ENCODE results near the gene SSH2.

Gene SSH2

DNA sequence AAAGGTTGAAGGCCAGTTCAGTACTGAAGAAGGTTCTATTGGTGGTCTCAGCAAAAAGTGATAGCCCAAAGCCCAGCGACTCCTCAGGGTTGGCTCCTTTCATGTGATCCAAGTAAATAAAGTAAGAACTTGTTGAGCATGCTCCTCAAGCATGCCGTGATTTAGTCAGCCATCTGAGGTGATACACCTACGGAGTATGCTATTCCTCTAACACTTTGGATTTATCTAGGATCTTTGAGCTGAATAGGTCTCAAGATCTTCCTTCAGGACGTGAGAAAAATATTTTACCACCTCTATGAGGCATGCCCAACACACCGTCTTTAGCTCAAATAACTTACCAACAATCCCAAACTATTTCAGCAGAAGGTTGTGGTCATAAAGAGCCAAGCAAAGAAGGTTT lies 154.0 kb downstream of the SSH2 start:
- DNase-seq: no peak

- no peak for DNase-seq
Measured at GRCh38 chr17:29772981-29773380, 157.0 kb downstream of the SSH2 start.

GRCh38 chr17:29771546-29771945 lies 158.5 kb downstream of the SSH2 start:
- no peak for DNase-seq

GRCh38 chr17:29769225-29769624 lies 160.8 kb downstream of the SSH2 start:
- no peak for DNase-seq

DNA sequence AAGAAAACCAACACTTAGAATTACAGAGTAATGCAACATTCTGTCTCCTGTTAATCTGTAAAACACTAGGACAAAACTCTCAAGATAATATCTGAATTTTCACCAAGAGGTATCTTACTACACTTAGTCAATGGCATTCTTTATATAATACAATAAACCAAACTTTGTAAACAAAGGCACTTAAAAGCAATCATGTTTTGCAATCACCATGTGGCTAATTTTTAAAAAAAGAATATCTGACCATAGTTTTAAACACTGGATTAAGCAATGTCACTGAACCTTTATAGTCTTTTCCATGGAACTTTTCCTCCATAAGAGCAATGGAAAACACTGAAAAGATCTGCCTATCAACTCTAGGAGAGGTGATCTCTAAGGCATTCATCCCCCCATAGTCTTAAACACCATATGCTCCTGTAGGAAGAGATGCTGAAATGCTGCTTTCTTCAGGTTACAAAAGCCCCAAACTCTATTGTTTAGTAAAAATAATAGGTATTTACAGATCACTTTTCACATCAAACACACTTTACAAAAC lies 163.2 kb downstream of the SSH2 start:
- DNase-seq: no peak

DNA sequence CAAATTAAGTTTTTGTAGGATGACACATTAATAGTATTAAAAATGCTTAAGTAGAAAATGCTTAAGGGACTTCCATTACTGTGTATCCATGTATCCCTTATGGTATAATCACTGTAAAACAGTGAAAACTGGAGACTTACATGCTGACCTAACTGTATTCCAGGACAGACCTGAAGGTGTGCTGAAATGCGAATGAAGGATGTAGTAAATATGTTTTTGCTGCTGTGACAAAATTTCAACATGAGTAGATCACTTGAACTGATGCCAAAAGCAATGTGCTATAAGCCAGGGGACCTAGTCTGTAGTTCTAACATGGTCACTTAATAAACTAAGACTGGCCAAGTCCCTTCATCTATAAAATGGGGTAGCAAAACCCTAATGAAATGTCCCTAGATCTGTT lies 165.3 kb downstream of the SSH2 start:
- DNase-seq: no peak

GRCh38 chr17:29764217-29764616 lies 165.8 kb downstream of the SSH2 start:
- DNase-seq: no peak

- DNase-seq: no peak
Measured at GRCh38 chr17:29763273-29763672, 166.8 kb downstream of the SSH2 start.

DNA sequence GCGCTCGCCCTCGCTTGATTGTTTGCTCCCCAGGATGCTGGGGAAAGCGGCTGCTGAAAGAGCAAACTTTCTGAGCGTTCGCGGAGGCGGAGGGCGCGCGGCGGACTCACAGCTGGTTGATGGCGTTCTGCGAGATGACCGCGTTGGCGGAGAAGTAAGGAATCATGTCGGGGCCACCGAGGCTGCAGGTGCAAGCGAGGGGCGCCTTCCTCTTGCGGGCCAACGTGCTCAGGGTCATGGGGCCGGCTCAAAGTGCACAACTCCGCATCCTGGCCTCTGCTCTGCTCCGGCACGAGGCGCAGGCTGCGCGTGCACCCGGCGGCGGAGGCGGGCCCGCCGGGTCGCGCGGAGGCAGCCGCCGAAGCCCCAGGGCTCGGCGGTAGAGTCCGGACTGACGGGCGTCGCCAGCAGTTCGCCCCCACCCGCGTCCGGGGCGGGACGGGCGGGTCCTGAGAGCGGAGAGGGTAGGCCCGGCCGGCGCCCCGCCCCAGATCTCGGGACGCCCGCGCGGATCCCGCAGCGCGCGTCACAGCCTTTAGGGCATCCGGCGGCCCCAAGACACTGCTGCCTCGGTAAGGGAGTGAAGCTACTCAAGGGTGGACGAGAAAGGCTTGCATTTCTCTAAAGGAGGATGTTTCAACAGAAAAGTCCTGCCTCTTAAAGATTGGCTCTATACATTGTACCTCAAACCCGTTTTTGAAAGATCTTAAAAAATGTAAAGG lies 168.8 kb downstream of the SSH2 start:
- DNase-seq: peak; percentile 84

GRCh38 chr17:29760279-29761039 lies 169.6 kb downstream of the SSH2 start:
- peak; percentile 61 for DNase-seq

- DNase-seq: no peak
Measured at GRCh38 chr17:29758255-29758654, 171.8 kb downstream of the SSH2 start.

DNA sequence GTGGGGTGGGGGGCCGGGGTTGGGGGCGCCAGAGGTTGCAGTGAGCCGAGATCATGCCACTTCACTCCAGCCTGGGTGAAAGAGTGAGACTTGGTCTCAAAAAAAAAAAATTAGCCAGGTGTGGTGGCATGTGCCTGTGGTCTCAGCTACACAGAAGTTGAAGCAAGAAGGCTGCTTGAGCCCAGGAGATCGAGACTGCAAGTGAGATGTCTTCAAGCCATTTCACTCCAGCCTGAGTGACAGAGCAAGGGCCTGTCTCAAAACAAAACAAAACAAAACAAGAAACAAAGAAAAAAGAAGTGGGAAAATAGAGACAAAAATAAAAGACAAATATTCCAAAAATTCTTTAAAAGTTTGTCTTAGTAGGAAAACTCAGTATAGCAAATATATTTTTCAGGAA lies 172.2 kb downstream of the SSH2 start:
- no peak for DNase-seq

- no peak for DNase-seq
Measured at GRCh38 chr17:29753845-29754439, 176.1 kb downstream of the SSH2 start.

DNA sequence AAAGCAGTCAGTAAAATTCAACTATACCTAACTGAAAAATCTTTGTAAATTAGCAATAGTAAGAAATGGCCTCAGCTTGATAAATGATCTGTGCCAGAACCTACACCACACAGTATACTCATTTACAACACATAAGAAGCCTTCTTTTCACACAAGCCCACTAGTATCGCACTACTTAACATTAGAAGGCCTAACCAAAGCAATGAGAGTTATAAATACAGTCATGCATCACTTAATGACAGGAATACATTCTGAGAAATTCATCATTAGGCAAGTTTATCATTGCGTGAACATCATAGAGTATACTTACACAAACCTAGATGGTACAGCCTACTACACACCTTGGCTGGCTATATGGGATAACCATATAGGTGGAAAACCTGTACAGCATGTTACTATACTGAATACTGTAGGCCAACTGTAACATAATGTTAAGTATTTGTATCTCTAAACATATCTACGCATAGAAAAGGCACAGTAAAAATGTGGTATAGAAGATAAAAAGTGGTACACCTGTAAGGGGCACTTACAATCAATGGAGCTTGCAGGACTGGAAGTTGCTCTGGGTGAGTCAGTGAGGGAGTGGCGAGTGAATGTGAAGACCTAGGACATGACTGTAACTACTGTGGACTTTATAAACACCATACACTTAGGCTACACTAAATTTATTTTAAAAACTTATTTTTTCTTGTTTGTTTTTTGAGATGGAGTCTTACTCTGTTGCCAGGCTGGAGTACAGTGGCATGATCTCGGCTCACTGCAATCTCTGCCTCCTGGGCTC lies 180.8 kb downstream of the SSH2 start:
- DNase-seq: no peak

DNA sequence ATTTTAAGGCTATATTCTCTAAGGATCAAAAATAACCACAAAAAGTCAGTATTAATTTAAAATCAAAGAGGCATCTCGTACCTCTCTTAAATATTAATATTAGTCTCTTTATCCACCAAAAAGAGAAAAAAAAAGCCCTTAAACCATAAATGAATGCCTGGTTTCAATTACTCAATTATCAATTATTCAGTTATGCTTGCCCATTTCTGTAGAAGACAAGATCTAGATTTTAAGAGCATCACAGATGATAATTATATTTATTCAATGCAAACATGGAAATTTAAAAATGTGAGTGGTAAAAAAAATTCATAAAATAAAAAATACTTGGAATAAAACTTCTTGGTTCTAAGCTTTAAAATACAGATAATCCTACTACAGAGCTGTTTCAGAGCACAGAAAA lies 181.6 kb downstream of the SSH2 start:
- DNase-seq: no peak

DNA sequence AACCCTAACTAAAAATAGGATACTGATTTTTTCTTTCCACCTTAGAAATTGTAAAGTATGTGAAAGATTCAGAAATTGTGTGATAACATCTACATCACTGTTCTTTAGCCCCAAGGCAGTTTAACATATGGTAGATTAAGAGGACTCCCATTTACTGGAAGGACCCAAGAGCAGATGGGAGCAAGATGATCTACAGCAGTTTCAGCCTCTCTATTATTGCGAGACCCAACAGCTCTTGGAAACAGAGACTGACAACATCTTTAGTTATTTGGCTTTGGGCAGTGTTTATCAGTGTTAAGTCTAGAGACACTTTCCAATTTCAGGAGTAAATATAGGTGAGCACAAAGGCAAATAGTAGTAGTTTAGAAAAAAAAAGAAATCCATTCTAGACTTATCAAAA lies 182.4 kb downstream of the SSH2 start:
- no peak for DNase-seq

GRCh38 chr17:29746669-29747068 lies 183.4 kb downstream of the SSH2 start:
- no peak for DNase-seq

DNA sequence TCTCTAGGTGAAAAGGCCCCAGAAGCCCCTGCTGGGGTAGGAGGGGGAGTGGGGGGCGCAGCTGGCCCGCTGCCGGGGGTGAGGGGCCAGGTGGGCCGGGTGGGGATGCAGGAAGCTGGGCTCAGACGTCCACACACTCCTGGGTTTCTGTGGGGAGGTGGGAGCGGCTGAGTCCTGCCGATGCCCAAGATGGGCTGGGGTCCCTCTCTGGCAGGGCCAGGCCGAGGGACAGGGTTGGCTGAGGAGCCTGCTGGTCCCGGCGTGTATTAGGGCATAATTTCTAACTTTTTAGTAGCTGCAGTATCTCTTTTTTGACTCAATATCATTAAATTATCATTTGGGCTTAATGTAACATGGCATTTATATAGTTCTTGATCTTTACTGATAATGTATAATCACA lies 185.9 kb downstream of the SSH2 start:
- DNase-seq: no peak

GRCh38 chr17:29742210-29742513 lies 187.9 kb downstream of the SSH2 start:
- no peak for DNase-seq

GRCh38 chr17:29740017-29740416 lies 190.0 kb downstream of the SSH2 start:
- no peak for DNase-seq

GRCh38 chr17:29734640-29735039 lies 195.4 kb downstream of the SSH2 start:
- DNase-seq: no peak

DNA sequence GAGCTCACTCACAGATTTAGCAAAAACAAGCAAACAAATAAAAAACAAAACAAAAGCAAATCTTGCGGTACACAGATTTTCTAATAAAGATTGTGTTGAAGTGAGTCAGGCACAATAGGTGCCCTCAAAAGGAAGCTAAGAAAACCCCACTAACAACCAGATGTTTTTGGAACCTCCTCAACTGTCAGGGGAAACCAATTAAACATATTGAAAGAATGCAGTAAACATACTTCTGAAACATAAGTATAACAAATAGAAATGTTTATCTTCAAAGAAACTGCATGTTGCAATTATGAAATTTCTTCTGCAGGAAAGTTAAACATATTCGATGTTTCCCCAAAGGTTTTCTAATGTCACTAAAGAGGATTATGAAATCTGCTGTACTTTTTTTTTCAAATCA lies 196.9 kb downstream of the SSH2 start:
- DNase-seq: no peak

DNA sequence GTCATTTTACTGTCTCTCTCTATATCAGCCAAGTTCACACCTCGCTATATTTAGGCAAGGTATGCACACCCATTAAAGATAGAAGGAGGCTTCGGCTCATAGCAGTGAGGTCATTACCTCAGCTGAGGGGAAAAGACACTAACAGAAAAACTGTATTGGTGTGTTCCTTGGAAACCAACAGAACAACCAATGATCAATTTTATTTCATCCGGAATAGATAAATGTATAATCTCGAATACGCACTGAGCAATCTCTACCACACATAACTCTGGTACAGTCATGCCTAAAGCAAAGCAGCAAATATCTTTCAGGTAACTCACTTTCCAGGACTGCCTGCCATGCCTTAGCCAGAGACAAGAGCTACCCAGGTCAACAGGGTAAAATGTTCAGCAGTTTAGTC lies 197.4 kb downstream of the SSH2 start:
- no peak for DNase-seq
